SK-N-MC (cell line): ENCODE results near the gene ASXL2.
"Not testable (repeated sequence)": the region's sequence is repeated elsewhere in the genome, so short reads cannot be mapped to it uniquely, and the experiment has no call there.

ENCODE experiments used
- EZH2 ChIP-seq: fragments of 200-600 bp; sonication (generic); IDR thresholded peaks from one replicate; pipeline ENCODE4 v1.6.1; 2017; ENCODE audit warnings: antibody characterized with exemption
- FOXP2 ChIP-seq: optimal IDR thresholded peaks from 2 replicates; pipeline ENCODE3; 2011; ENCODE audit warnings: mild to moderate bottlenecking, moderate library complexity; ENCODE audit not compliant: insufficient read depth; ENCODE audit errors: extremely low read length, control extremely low read depth
- POLR2AphosphoS5 ChIP-seq: IDR thresholded peaks from 2 replicates; pipeline ENCODE4 v1.6.1; 2012; ENCODE audit warnings: mild to moderate bottlenecking, low read depth, low read length, borderline replicate concordance

GRCh38 chr2:25917411-25917810 is 39.1 kb upstream of the ASXL2 start:
- TF ChIP-seq POLR2AphosphoS5, EZH2, FOXP2: not testable (repeated sequence)
